Suprapubic skin (tissue), 4 donors: ENCODE data around the gene CNTN1.

Source experiments
- POLR2A ChIP-seq, 2 donors: fragments of 450-650 bp; IDR thresholded peaks; one replicate each; pipeline ENCODE4 v1.6.1; 2017; ENCODE audit warnings: antibody characterized with exemption in 2 of 2, mild to moderate bottlenecking in 2 of 2, moderate library complexity in 2 of 2
- POLR2AphosphoS5 ChIP-seq, 3 donors: sonication (generic); formaldehyde crosslinking; IDR thresholded peaks; one replicate each; pipeline ENCODE4 v1.6.1; 2017; ENCODE audit warnings: antibody characterized with exemption in 3 of 3
- TF ChIP-seq, protein P1 (sequence below), 2 donors: fragments of 200-600 bp in 1 of 2; fragments of 450-650 bp in 1 of 2; sonication (generic) in 1 of 2; IDR thresholded peaks; one replicate each; pipeline ENCODE4 v1.5.1; 2016 to 2019; ENCODE audit warnings: antibody characterized with exemption in 2 of 2, mild to moderate bottlenecking in 1 of 2, moderate library complexity in 1 of 2

DNA sequence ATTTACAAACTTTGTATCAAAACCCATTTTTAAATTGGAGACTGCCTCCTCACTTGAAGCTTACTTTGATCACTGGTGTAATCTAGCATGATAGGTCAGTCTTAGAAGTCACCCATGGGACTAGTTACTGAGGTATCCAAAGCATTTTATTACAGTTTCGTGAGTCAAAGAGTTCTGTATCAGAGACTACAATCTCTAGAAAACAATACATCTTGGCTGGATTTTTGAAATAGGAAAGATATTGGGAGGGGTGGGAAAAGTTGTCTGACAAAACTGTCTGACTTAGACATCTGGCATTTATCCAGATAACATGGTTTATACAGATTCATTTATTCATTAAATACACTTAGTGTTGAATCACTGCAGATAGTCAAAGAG, 322.4 kb downstream of the CNTN1 start:
- TF ChIP-seq, protein P1, sequence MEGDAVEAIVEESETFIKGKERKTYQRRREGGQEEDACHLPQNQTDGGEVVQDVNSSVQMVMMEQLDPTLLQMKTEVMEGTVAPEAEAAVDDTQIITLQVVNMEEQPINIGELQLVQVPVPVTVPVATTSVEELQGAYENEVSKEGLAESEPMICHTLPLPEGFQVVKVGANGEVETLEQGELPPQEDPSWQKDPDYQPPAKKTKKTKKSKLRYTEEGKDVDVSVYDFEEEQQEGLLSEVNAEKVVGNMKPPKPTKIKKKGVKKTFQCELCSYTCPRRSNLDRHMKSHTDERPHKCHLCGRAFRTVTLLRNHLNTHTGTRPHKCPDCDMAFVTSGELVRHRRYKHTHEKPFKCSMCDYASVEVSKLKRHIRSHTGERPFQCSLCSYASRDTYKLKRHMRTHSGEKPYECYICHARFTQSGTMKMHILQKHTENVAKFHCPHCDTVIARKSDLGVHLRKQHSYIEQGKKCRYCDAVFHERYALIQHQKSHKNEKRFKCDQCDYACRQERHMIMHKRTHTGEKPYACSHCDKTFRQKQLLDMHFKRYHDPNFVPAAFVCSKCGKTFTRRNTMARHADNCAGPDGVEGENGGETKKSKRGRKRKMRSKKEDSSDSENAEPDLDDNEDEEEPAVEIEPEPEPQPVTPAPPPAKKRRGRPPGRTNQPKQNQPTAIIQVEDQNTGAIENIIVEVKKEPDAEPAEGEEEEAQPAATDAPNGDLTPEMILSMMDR (IDR thresholded peaks at IDR 0.05): no peak
- TF ChIP-seq POLR2A (IDR thresholded peaks at IDR 0.05): no peak
- TF ChIP-seq POLR2AphosphoS5 (IDR thresholded peaks at IDR 0.05): no peak
